ENCODE data around the gene MRPL1.
"Not testable (repeated sequence)": the region's sequence is repeated elsewhere in the genome, so short reads cannot be mapped to it uniquely, and the experiment has no call there.

MRPL1 gene

GRCh38 chr4:77913348-77913747 is 50.7 kb downstream of the MRPL1 start:
- no peak for DNase-seq (ENCODE audit: low read depth)

- no peak for DNase-seq (ENCODE audit: low read depth)
Observed at GRCh38 chr4:77917075-77917474, 54.4 kb downstream of the MRPL1 start.

GRCh38 chr4:77917601-77918000 is 55.0 kb downstream of the MRPL1 start:
- DNase-seq (ENCODE audit: low read depth), result no peak

GRCh38 chr4:77920371-77920770 is 57.7 kb downstream of the MRPL1 start:
- no peak for DNase-seq (ENCODE audit: low read depth)

GRCh38 chr4:77921701-77922100 is 59.1 kb downstream of the MRPL1 start:
- DNase-seq (ENCODE audit: low read depth), result no peak

- no peak for DNase-seq (ENCODE audit: low read depth)
Observed at GRCh38 chr4:77922158-77923094, 59.8 kb downstream of the MRPL1 start.

- no peak for DNase-seq (ENCODE audit: low read depth)
Observed at GRCh38 chr4:77927991-77928925, 65.6 kb downstream of the MRPL1 start.

- no peak for DNase-seq (ENCODE audit: low read depth)
Observed at GRCh38 chr4:77930154-77930639, 67.6 kb downstream of the MRPL1 start.

GRCh38 chr4:77930876-77931275 is 68.2 kb downstream of the MRPL1 start:
- no peak for DNase-seq (ENCODE audit: low read depth)

- no peak for DNase-seq (ENCODE audit: low read depth)
Observed at GRCh38 chr4:77931452-77932135, 69.0 kb downstream of the MRPL1 start.

- DNase-seq (ENCODE audit: low read depth), result no peak
Observed at GRCh38 chr4:77938560-77938959, 75.9 kb downstream of the MRPL1 start.

GRCh38 chr4:77945929-77946328 is 83.3 kb downstream of the MRPL1 start:
- not testable (repeated sequence) for DNase-seq (ENCODE audit: low read depth)

GRCh38 chr4:77950203-77950602 is 87.6 kb downstream of the MRPL1 start:
- no peak for DNase-seq (ENCODE audit: low read depth)

- no peak for DNase-seq (ENCODE audit: low read depth)
Observed at GRCh38 chr4:77952457-77952856, 89.8 kb downstream of the MRPL1 start.

- no peak for DNase-seq (ENCODE audit: low read depth)
Observed at GRCh38 chr4:77954690-77955089, 92.1 kb downstream of the MRPL1 start.

GRCh38 chr4:77956917-77957316 is 94.3 kb downstream of the MRPL1 start:
- no peak for DNase-seq (ENCODE audit: low read depth)

GRCh38 chr4:77958897-77959296 is 96.3 kb downstream of the MRPL1 start:
- no peak for DNase-seq (ENCODE audit: low read depth)

GRCh38 chr4:77959566-77960338 is 97.1 kb downstream of the MRPL1 start:
- DNase-seq (ENCODE audit: low read depth), result no peak

- DNase-seq (ENCODE audit: low read depth), result no peak
Observed at GRCh38 chr4:77960367-77960766, 97.7 kb downstream of the MRPL1 start.

GRCh38 chr4:77963004-77963403 is 100.4 kb downstream of the MRPL1 start:
- no peak for DNase-seq (ENCODE audit: low read depth)

- DNase-seq (ENCODE audit: low read depth), result not testable (repeated sequence)
Observed at GRCh38 chr4:77973657-77974056, 111.0 kb downstream of the MRPL1 start.

All from stimulated activated CD4-positive, alpha-beta T cell treated with anti-CD3 and anti-CD28 coated beads, Interleukin-2, amount 100 ng/mL, for 4 hours (primary cell).